Esophagus squamous epithelium (tissue), 4 donors: ENCODE data around the gene ANTKMT.

Experiments
- POLR2A ChIP-seq, 4 donors: fragments of 450-650 bp; IDR thresholded peaks; one replicate each; pipeline ENCODE4 v1.6.1; 2017; ENCODE audit warnings: antibody characterized with exemption in 4 of 4, mild to moderate bottlenecking in 4 of 4, moderate library complexity in 3 of 4
- TF ChIP-seq, protein P1 (sequence below), 6 experiments: fragments of 450-650 bp in 4 of 6; fragments of 200-600 bp in 2 of 6; sonication (generic) in 2 of 6; IDR thresholded peaks; one replicate each; pipeline ENCODE4 v1.5.1; 2016 to 2019; ENCODE audit warnings: antibody characterized with exemption in 6 of 6, mild to moderate bottlenecking in 4 of 6, moderate library complexity in 4 of 6

DNA sequence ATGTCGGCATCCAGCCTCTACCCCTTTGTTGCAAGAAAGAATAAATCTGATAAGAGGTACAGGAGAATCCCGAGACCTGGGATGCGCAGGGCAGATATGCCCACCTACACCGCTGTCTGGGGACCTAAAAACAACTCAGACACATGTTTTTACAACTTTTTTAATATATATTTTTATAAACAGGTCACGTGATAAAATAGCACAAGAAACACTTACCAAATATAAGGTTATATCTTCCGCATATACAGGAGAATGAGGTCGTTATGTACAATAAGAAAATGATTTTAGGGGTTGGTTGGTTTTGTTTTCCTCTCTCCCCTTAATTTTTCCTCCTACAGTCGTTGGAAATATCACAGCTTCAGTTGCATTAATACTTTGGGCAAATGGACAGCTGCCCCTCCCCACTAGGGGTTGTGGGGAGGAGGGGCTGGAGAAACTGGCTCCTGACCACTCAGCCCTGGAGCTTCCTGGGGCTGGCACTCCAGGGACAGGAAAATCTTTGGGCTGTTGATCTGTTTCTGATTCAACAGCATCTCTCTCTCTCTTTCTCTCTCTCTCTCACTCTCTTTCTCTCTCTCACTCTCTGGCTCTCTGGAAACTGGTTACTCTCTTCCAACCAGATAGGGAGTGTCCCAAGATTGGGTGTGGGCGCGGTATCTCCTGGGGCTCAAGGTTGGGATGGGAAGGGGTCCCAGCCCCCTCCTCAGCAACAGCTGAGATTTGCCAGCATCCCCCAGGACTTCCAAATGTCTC is 28.4 kb upstream of the ANTKMT start:
- TF ChIP-seq, protein P1, sequence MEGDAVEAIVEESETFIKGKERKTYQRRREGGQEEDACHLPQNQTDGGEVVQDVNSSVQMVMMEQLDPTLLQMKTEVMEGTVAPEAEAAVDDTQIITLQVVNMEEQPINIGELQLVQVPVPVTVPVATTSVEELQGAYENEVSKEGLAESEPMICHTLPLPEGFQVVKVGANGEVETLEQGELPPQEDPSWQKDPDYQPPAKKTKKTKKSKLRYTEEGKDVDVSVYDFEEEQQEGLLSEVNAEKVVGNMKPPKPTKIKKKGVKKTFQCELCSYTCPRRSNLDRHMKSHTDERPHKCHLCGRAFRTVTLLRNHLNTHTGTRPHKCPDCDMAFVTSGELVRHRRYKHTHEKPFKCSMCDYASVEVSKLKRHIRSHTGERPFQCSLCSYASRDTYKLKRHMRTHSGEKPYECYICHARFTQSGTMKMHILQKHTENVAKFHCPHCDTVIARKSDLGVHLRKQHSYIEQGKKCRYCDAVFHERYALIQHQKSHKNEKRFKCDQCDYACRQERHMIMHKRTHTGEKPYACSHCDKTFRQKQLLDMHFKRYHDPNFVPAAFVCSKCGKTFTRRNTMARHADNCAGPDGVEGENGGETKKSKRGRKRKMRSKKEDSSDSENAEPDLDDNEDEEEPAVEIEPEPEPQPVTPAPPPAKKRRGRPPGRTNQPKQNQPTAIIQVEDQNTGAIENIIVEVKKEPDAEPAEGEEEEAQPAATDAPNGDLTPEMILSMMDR (IDR thresholded peaks at IDR 0.05), result no peak
- no peak for TF ChIP-seq POLR2A (IDR thresholded peaks at IDR 0.05)
